Skeletal muscle satellite cell (primary cell): ENCODE data around the gene PKD2.
"Not testable (repeated sequence)": the region's sequence is repeated elsewhere in the genome, so short reads cannot be mapped to it uniquely, and the experiment has no call there.

Source experiments
- H3K27me3 ChIP-seq: 2 replicates; pipeline ENCODE4 v1.7.0; 2013; ENCODE audit warnings: low read length; ENCODE audit not compliant: control insufficient read depth, insufficient read depth
- H3K36me3 ChIP-seq: 2 replicates; pipeline ENCODE4 v1.7.0; 2013; ENCODE audit warnings: mild to moderate bottlenecking, control low read depth, low read length; ENCODE audit not compliant: insufficient read depth
- H3K4me1 ChIP-seq: 2 replicates; pipeline ENCODE4 v1.7.0; 2013; ENCODE audit warnings: low read length; ENCODE audit not compliant: control insufficient read depth, insufficient read depth
- H3K4me2 ChIP-seq: 2 replicates; pipeline ENCODE4 v1.7.0; 2013; ENCODE audit warnings: mild to moderate bottlenecking, low read length
- H3K4me3 ChIP-seq: 2 replicates; pipeline ENCODE4 v1.7.0; 2013; ENCODE audit warnings: low read length
- H3K9ac ChIP-seq: 2 replicates; pipeline ENCODE4 v1.7.0; 2013; ENCODE audit warnings: mild to moderate bottlenecking, low read depth, low read length, moderate library complexity
- H3K9me3 ChIP-seq: replicated peaks from 2 replicates; pipeline ENCODE4 v1.7.0; 2013; ENCODE audit warnings: mild to moderate bottlenecking, control low read depth, low read length

The PKD2 gene

GRCh38 chr4:88014386-88014905 is 7.0 kb downstream of the PKD2 start:
- Histone ChIP-seq H3K9ac (no peak overlapping the region), H3K36me3 (no peaks in the 10 kb centered on the region), H3K4me2 (no peak overlapping the region), H3K9me3 (no peaks in the 10 kb centered on the region), H3K4me3 (no peak overlapping the region), H3K4me1 (peaks cover 44% of the 10 kb centered on the region), H3K27me3 (no peaks in the 10 kb centered on the region)

GRCh38 chr4:88015659-88016295 is 8.3 kb downstream of the PKD2 start:
- no peaks in the 10 kb centered on the region for H3K9me3 ChIP-seq
- H3K4me1 ChIP-seq: peaks cover 39% of the 10 kb centered on the region
- no peak overlapping the region for H3K4me3 ChIP-seq
- H3K27me3 ChIP-seq: no peaks in the 10 kb centered on the region
- peaks cover 12% of the 10 kb centered on the region for H3K36me3 ChIP-seq
- H3K9ac ChIP-seq: no peak overlapping the region
- no peak overlapping the region for H3K4me2 ChIP-seq

- Histone ChIP-seq H3K27me3 (no peaks in the 10 kb centered on the region), H3K4me3 (peak overlapping the region; percentile 65), H3K4me2 (peak overlapping the region; percentile 79), H3K9me3 (no peaks in the 10 kb centered on the region), H3K36me3 (peaks cover 27% of the 10 kb centered on the region), H3K4me1 (peaks cover 29% of the 10 kb centered on the region), H3K9ac (peak overlapping the region; percentile 83)
Observed at GRCh38 chr4:88017516-88018297, 10.3 kb downstream of the PKD2 start.

- peaks cover 29% of the 10 kb centered on the region for H3K4me1 ChIP-seq
- H3K4me3 ChIP-seq: peak overlapping the region; percentile 65
- H3K36me3 ChIP-seq: peaks cover 30% of the 10 kb centered on the region
- H3K4me2 ChIP-seq: peak overlapping the region; percentile 79
- H3K9ac ChIP-seq: peak overlapping the region; percentile 83
- no peaks in the 10 kb centered on the region for H3K27me3 ChIP-seq
- no peaks in the 10 kb centered on the region for H3K9me3 ChIP-seq
Observed at GRCh38 chr4:88018466-88018865, 11.0 kb downstream of the PKD2 start.

GRCh38 chr4:88021824-88022223 is 14.4 kb downstream of the PKD2 start:
- Histone ChIP-seq H3K4me2 (no peak overlapping the region), H3K27me3 (no peaks in the 10 kb centered on the region), H3K4me3 (no peak overlapping the region), H3K9ac (no peak overlapping the region), H3K4me1 (peaks cover 28% of the 10 kb centered on the region), H3K36me3 (peaks cover 40% of the 10 kb centered on the region), H3K9me3 (no peaks in the 10 kb centered on the region)

- no peak overlapping the region for H3K4me3 ChIP-seq
- peaks cover 24% of the 10 kb centered on the region for H3K4me1 ChIP-seq
- H3K36me3 ChIP-seq: peaks cover 42% of the 10 kb centered on the region
- H3K4me2 ChIP-seq: no peak overlapping the region
- H3K9ac ChIP-seq: no peak overlapping the region
- no peaks in the 10 kb centered on the region for H3K27me3 ChIP-seq
- no peaks in the 10 kb centered on the region for H3K9me3 ChIP-seq
Observed at GRCh38 chr4:88022289-88022688, 14.9 kb downstream of the PKD2 start.

- H3K4me2 ChIP-seq, H3K9ac ChIP-seq, H3K4me3 ChIP-seq, H3K9me3 ChIP-seq, H3K27me3 ChIP-seq: not testable (repeated sequence)
- peaks cover 41% of the 10 kb centered on the region for H3K36me3 ChIP-seq
- H3K4me1 ChIP-seq: peaks cover 21% of the 10 kb centered on the region
Observed at GRCh38 chr4:88025868-88026661, 18.6 kb downstream of the PKD2 start.

GRCh38 chr4:88027611-88028608 is 20.5 kb downstream of the PKD2 start:
- peaks cover 23% of the 10 kb centered on the region for H3K4me1 ChIP-seq
- no peaks in the 10 kb centered on the region for H3K27me3 ChIP-seq
- peaks cover 28% of the 10 kb centered on the region for H3K36me3 ChIP-seq
- no peak overlapping the region for H3K4me3 ChIP-seq
- peak overlapping the region; percentile 57 for H3K9ac ChIP-seq
- H3K4me2 ChIP-seq: peak overlapping the region; percentile 46
- no peaks in the 10 kb centered on the region for H3K9me3 ChIP-seq

GRCh38 chr4:88028946-88029345 is 21.5 kb downstream of the PKD2 start:
- peaks cover 23% of the 10 kb centered on the region for H3K4me1 ChIP-seq
- H3K9me3 ChIP-seq: no peaks in the 10 kb centered on the region
- H3K4me2 ChIP-seq: no peak overlapping the region
- no peak overlapping the region for H3K4me3 ChIP-seq
- peak overlapping the region; percentile 57 for H3K9ac ChIP-seq
- H3K27me3 ChIP-seq: no peaks in the 10 kb centered on the region
- peaks cover 22% of the 10 kb centered on the region for H3K36me3 ChIP-seq

- H3K27me3 ChIP-seq: no peaks in the 10 kb centered on the region
- H3K9me3 ChIP-seq: no peaks in the 10 kb centered on the region
- H3K9ac ChIP-seq: no peak overlapping the region
- H3K4me1 ChIP-seq: peaks cover 23% of the 10 kb centered on the region
- no peak overlapping the region for H3K4me3 ChIP-seq
- H3K4me2 ChIP-seq: no peak overlapping the region
- H3K36me3 ChIP-seq: peaks cover 22% of the 10 kb centered on the region
Observed at GRCh38 chr4:88029556-88029955, 22.1 kb downstream of the PKD2 start.
